ENCODE data around the gene JADE1.

DNA sequence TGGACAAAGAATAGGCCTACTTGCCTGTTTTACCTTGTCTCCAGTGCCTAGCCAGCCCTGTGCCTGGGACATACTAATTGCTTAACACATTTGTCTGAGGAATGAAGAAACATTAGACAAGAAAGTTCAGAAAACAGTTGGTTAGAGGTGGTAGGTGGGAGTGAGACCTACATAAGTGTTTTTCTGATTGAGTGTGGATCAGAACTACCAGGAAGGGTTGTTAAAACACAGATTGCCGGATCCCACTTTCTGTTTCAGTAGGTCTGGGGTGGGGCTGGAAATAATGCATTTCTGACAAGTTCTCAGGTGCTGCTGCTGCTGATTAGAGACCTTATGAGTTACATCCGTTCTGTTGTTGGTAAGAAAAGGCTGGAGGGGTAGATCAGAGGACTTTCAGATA is 5.7 kb upstream of the JADE1 start:
- TF ChIP-seq, protein P1, sequence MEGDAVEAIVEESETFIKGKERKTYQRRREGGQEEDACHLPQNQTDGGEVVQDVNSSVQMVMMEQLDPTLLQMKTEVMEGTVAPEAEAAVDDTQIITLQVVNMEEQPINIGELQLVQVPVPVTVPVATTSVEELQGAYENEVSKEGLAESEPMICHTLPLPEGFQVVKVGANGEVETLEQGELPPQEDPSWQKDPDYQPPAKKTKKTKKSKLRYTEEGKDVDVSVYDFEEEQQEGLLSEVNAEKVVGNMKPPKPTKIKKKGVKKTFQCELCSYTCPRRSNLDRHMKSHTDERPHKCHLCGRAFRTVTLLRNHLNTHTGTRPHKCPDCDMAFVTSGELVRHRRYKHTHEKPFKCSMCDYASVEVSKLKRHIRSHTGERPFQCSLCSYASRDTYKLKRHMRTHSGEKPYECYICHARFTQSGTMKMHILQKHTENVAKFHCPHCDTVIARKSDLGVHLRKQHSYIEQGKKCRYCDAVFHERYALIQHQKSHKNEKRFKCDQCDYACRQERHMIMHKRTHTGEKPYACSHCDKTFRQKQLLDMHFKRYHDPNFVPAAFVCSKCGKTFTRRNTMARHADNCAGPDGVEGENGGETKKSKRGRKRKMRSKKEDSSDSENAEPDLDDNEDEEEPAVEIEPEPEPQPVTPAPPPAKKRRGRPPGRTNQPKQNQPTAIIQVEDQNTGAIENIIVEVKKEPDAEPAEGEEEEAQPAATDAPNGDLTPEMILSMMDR (IDR thresholded peaks at IDR 0.05) = no peak
- no peak for TF ChIP-seq POLR2A (IDR thresholded peaks at IDR 0.05)
